22Rv1 (cell line): ENCODE data around the gene GRAP2.

Source experiments
- CTCF ChIP-seq: fragments of 450-650 bp; IDR thresholded peaks from 2 replicates; pipeline ENCODE4 v1.5.1; 2017; ENCODE audit warnings: mild to moderate bottlenecking
- ZFX ChIP-seq: fragments of 450-650 bp; IDR thresholded peaks from 2 replicates; pipeline ENCODE4 v1.6.1; 2017; ENCODE audit warnings: antibody characterized with exemption, borderline replicate concordance

GRCh38 chr22:39933741-39934140, 32.9 kb downstream of the GRAP2 start:
- no peak for TF ChIP-seq CTCF
- TF ChIP-seq ZFX = no peak
